OCI-LY1 (cell line): ENCODE data around the gene DHX8.
A peak's percentile ranks its signal among the peaks of the same experiment; 100 is the strongest.

ENCODE experiments used
- H2AFZ ChIP-seq: fragments of 200-600 bp; sonication (generic), shearing (Covaris generic); 2 replicates; pipeline ENCODE4 v1.6.0; 2014; ENCODE audit warnings: antibody characterized with exemption, mild to moderate bottlenecking, low read length
- H3F3A ChIP-seq: fragments of 200-600 bp; sonication (generic), shearing (Covaris generic); 2 replicates; pipeline ENCODE4 v1.6.0; 2014; ENCODE audit warnings: mild to moderate bottlenecking, antibody characterized with exemption, low read length, moderate library complexity; ENCODE audit not compliant: insufficient read depth
- H3K27ac ChIP-seq: fragments of 200-600 bp; sonication (generic); 2 replicates; pipeline ENCODE4 v1.5.1; 2014; ENCODE audit warnings: low read length, mixed run types, mild to moderate bottlenecking, low read depth; ENCODE audit not compliant: poor library complexity, severe bottlenecking
- H3K27me3 ChIP-seq: fragments of 200-600 bp; sonication (generic); 2 replicates; pipeline ENCODE4 v1.6.0; 2014; ENCODE audit warnings: antibody characterized with exemption, mild to moderate bottlenecking, low read length, moderate library complexity; ENCODE audit not compliant: insufficient read depth
- H3K36me3 ChIP-seq: fragments of 200-600 bp; sonication (generic); 2 replicates; pipeline ENCODE4 v1.6.1; 2014; ENCODE audit warnings: mild to moderate bottlenecking, antibody characterized with exemption, low read length, moderate library complexity, mixed read lengths; ENCODE audit not compliant: insufficient read depth
- H3K4me1 ChIP-seq: fragments of 200-600 bp; sonication (generic); 2 replicates; pipeline ENCODE4 v1.5.1; 2014; ENCODE audit warnings: mild to moderate bottlenecking, low read length, moderate library complexity; ENCODE audit not compliant: insufficient read depth, severe bottlenecking
- H3K4me2 ChIP-seq: fragments of 200-600 bp; sonication (generic), shearing (Covaris generic); 2 replicates; pipeline ENCODE4 v1.6.1; 2014; ENCODE audit warnings: low read length
- H3K4me3 ChIP-seq: fragments of 200-600 bp; sonication (generic); 2 replicates; pipeline ENCODE4 v1.5.1; 2014; ENCODE audit warnings: low read length, low read depth, mild to moderate bottlenecking, mixed read lengths; ENCODE audit not compliant: poor library complexity, severe bottlenecking
- H3K79me2 ChIP-seq: fragments of 200-600 bp; shearing (Covaris generic); 2 replicates; pipeline ENCODE4 v1.6.1; 2016; ENCODE audit warnings: mixed run types, low read length, mixed read lengths; ENCODE audit not compliant: insufficient read depth
- H3K9ac ChIP-seq: fragments of 200-600 bp; sonication (generic), shearing (Covaris generic); 2 replicates; pipeline ENCODE4 v1.6.1; 2014; ENCODE audit warnings: mild to moderate bottlenecking, low read length, mixed read lengths
- H3K9me2 ChIP-seq: fragments of 200-600 bp; sonication (generic), shearing (Covaris generic); 2 replicates; pipeline ENCODE4 v1.6.1; 2014; ENCODE audit warnings: low read depth, mild to moderate bottlenecking, low read length, mixed read lengths
- H3K9me3 ChIP-seq: fragments of 200-600 bp; shearing (Covaris generic); 2 replicates; pipeline ENCODE4 v1.6.1; 2014; ENCODE audit warnings: low read length, mixed read lengths
- H4K20me1 ChIP-seq: fragments of 200-600 bp; sonication (generic), shearing (Covaris generic); 2 replicates; pipeline ENCODE4 v1.6.0; 2016; ENCODE audit warnings: mild to moderate bottlenecking, low read length; ENCODE audit not compliant: insufficient read depth
- EZH2 ChIP-seq: fragments of 200-600 bp; sonication (generic), shearing (Covaris generic); IDR thresholded peaks from 2 replicates; pipeline ENCODE4 v1.8.0; 2017; ENCODE audit warnings: borderline replicate concordance, mixed run types, mild to moderate bottlenecking, antibody characterized with exemption, low read length, moderate library complexity, mixed read lengths
- TF ChIP-seq, protein P1 (sequence below): fragments of 200-600 bp; sonication (generic), shearing (Covaris generic); IDR thresholded peaks from 2 replicates; pipeline ENCODE4 v1.5.1; 2017; ENCODE audit warnings: mild to moderate bottlenecking, antibody characterized with exemption, low read length, moderate library complexity, mixed read lengths

DHX8 gene

DNA sequence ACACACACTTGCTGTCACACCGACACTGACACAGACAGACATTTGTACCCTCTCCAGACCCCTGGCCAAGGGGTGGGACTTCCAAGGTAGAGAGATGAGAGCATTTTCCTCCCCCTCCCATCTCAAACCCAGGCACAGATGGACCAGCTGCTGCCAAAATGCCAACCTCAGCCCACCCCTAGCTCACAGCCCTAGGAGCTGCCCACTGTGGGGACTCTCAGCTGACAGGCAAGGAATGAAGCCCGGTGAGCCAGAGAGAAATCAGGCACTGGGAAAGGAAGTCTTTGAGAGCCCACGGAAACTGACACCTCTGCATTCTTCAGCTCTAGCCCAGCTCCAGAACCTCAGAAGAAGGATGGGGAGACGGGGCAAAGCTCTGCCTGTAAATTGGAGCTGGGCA lies 59.5 kb downstream of the DHX8 start:
- no peaks in the 10 kb centered on the region for H3K9me2 ChIP-seq
- no peak for TF ChIP-seq EZH2
- TF ChIP-seq, protein P1, sequence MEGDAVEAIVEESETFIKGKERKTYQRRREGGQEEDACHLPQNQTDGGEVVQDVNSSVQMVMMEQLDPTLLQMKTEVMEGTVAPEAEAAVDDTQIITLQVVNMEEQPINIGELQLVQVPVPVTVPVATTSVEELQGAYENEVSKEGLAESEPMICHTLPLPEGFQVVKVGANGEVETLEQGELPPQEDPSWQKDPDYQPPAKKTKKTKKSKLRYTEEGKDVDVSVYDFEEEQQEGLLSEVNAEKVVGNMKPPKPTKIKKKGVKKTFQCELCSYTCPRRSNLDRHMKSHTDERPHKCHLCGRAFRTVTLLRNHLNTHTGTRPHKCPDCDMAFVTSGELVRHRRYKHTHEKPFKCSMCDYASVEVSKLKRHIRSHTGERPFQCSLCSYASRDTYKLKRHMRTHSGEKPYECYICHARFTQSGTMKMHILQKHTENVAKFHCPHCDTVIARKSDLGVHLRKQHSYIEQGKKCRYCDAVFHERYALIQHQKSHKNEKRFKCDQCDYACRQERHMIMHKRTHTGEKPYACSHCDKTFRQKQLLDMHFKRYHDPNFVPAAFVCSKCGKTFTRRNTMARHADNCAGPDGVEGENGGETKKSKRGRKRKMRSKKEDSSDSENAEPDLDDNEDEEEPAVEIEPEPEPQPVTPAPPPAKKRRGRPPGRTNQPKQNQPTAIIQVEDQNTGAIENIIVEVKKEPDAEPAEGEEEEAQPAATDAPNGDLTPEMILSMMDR = no peak
- peaks cover 16% of the 10 kb centered on the region for H3K27me3 ChIP-seq
- H3K4me1 ChIP-seq = peaks cover 13% of the 10 kb centered on the region
- no peaks in the 10 kb centered on the region for H3K36me3 ChIP-seq
- no peaks in the 10 kb centered on the region for H3K79me2 ChIP-seq
- H3K4me3 ChIP-seq = no peak overlapping the region
- no peak overlapping the region for H2AFZ ChIP-seq
- H3K9ac ChIP-seq = no peak overlapping the region
- H3K9me3 ChIP-seq = no peaks in the 10 kb centered on the region
- H3K4me2 ChIP-seq = no peak overlapping the region
- no peaks in the 10 kb centered on the region for H4K20me1 ChIP-seq
- no peaks in the 10 kb centered on the region for H3F3A ChIP-seq
- no peak overlapping the region for H3K27ac ChIP-seq

GRCh38 chr17:43543771-43544575 lies 60.2 kb downstream of the DHX8 start:
- Histone ChIP-seq H3K27me3 (peaks cover 16% of the 10 kb centered on the region), H3K9me2 (no peaks in the 10 kb centered on the region), H3K4me2 (no peak overlapping the region), H3K27ac (no peak overlapping the region), H4K20me1 (no peaks in the 10 kb centered on the region), H3K4me3 (no peak overlapping the region), H3K9ac (no peak overlapping the region), H3K79me2 (no peaks in the 10 kb centered on the region), H3K4me1 (peaks cover 13% of the 10 kb centered on the region), H3K36me3 (no peaks in the 10 kb centered on the region), H3F3A (no peaks in the 10 kb centered on the region), H2AFZ (no peak overlapping the region), H3K9me3 (no peaks in the 10 kb centered on the region)
- TF ChIP-seq, protein P1 = no peak; the same call in 1 of the 2 replicates
- TF ChIP-seq EZH2 = no peak

GRCh38 chr17:43545383-43545632 lies 61.5 kb downstream of the DHX8 start:
- H3K79me2 ChIP-seq = no peaks in the 10 kb centered on the region
- peak overlapping the region; percentile 84 for H3K4me2 ChIP-seq
- no peak overlapping the region for H3K27ac ChIP-seq
- H4K20me1 ChIP-seq = no peaks in the 10 kb centered on the region
- no peak overlapping the region for H3K9ac ChIP-seq
- peak overlapping the region; percentile 55 for H3K4me3 ChIP-seq
- TF ChIP-seq, protein P1 = no peak
- no peak for TF ChIP-seq EZH2
- no peak overlapping the region for H2AFZ ChIP-seq
- H3K27me3 ChIP-seq = peaks cover 16% of the 10 kb centered on the region
- no peaks in the 10 kb centered on the region for H3K9me2 ChIP-seq
- peaks cover 13% of the 10 kb centered on the region for H3K4me1 ChIP-seq
- H3F3A ChIP-seq = no peaks in the 10 kb centered on the region
- no peaks in the 10 kb centered on the region for H3K36me3 ChIP-seq
- no peaks in the 10 kb centered on the region for H3K9me3 ChIP-seq
